Measurements from ENCODE around the gene DNAJC4.

DNAJC4 gene

GRCh38 chr11:64230171-64230984 lies at the start of gene DNAJC4:
DNAJC4 (plus strand) TSS chr11:64230548; CDS start chr11:64230855, 307 bp downstream.
- DNase-seq (ENCODE audit: low read depth) = peak; percentile 75

GRCh38 chr11:64180891-64181290 lies 49.5 kb upstream of the DNAJC4 start:
- DNase-seq (ENCODE audit: low read depth) = no peak

- peak; percentile 87 for DNase-seq (ENCODE audit: low read depth)
These were observed 48.6 kb upstream of the DNAJC4 start for GRCh38 chr11:64181506-64182411.

- DNase-seq (ENCODE audit: low read depth) = no peak
These were observed 46.5 kb upstream of the DNAJC4 start for GRCh38 chr11:64183890-64184289.

GRCh38 chr11:64185175-64185692 lies 45.1 kb upstream of the DNAJC4 start:
- peak; percentile 85 for DNase-seq (ENCODE audit: low read depth)

GRCh38 chr11:64185693-64186491 lies 44.5 kb upstream of the DNAJC4 start, which contains the start of gene STIP1:
STIP1 (plus strand) TSS chr11:64186171; CDS start chr11:64186262, 91 bp downstream.
- DNase-seq (ENCODE audit: low read depth) = peak; percentile 100

GRCh38 chr11:64186492-64187165 lies 43.7 kb upstream of the DNAJC4 start:
- no peak for DNase-seq (ENCODE audit: low read depth)

GRCh38 chr11:64192434-64192833 lies 37.9 kb upstream of the DNAJC4 start:
- DNase-seq (ENCODE audit: low read depth) = no peak

- no peak for DNase-seq (ENCODE audit: low read depth)
These were observed 33.7 kb upstream of the DNAJC4 start for GRCh38 chr11:64196626-64197025.

GRCh38 chr11:64198511-64198910 lies 31.8 kb upstream of the DNAJC4 start:
- DNase-seq (ENCODE audit: low read depth) = no peak

GRCh38 chr11:64201543-64201942 lies 28.8 kb upstream of the DNAJC4 start:
- DNase-seq (ENCODE audit: low read depth) = no peak

GRCh38 chr11:64202992-64203391 lies 27.4 kb upstream of the DNAJC4 start:
- DNase-seq (ENCODE audit: low read depth) = no peak

GRCh38 chr11:64203421-64204079 lies 26.8 kb upstream of the DNAJC4 start:
- no peak for DNase-seq (ENCODE audit: low read depth)

- DNase-seq (ENCODE audit: low read depth) = no peak
These were observed 26.3 kb upstream of the DNAJC4 start for GRCh38 chr11:64204080-64204440.

GRCh38 chr11:64204464-64204989 lies 25.8 kb upstream of the DNAJC4 start:
- peak; percentile 95 for DNase-seq (ENCODE audit: low read depth)

- no peak for DNase-seq (ENCODE audit: low read depth)
These were observed 23.7 kb upstream of the DNAJC4 start, which contains the start of gene FERMT3 for GRCh38 chr11:64206457-64207255. FERMT3 (plus strand) TSS chr11:64206721; CDS start chr11:64207365, 644 bp downstream.

GRCh38 chr11:64207256-64208085 lies 22.9 kb upstream of the DNAJC4 start:
- peak; percentile 74 for DNase-seq (ENCODE audit: low read depth)

GRCh38 chr11:64208086-64208795 lies 22.1 kb upstream of the DNAJC4 start:
- DNase-seq (ENCODE audit: low read depth) = no peak
